NCI-H2227 treated with DMSO at 0.1 percent for 48 hours (cell line): ENCODE results near the gene TYK2.
"Not testable (repeated sequence)": the region's sequence is repeated elsewhere in the genome, so short reads cannot be mapped to it uniquely, and the experiment has no call there.

Experiments used
- DNase-seq: peaks from one replicate; lab custom pipeline; 2025; lab: John Stamatoyannopoulos, UW

The TYK2 gene

DNA sequence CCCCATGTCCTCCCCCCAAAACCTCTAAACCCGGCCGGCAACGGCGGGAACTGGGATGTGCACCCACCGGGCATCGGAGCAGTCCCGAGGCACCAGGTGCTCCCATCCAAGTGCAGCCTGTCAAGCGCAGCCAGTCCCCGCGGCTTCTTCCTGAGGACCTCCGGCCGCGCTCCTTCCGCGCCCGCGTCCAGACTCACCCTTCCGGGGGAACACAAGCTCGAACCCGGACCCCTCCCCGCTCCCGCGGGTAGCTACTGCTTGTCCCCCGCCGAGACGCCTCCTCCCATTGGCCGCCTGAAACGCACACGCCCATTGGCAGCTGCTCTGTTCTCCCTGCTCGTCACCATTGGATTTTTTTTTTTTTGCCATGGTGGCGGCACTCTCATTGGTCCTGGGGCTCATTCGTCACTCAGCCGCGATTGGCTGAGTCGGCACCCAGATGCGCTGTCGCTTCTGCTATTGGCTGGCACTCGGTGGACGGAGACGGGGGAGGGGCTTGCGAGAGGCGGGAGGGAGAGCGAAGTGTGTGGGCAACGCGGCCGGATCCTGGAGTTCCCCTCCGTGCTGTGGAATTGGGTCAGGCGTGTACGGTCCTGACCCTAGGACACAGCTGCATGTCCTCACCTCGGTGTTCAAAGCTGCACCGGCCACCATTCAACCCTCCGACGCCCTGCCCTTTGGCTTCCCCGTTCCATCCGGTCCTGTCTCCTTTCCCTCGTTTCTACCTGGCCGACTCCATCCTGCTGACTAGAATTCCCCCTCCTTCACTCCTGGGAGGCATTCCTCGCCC, at the start of gene TYK2:
Gene TYK2 (minus strand): TSS at position 260 of the 790 bp plus-strand sequence. CDS start 2,166 bp downstream, outside the sequence.
- DNase-seq: peak; percentile 94

GRCh38 chr19:10428996-10429381, 48.6 kb upstream of the TYK2 start:
- no peak for DNase-seq

GRCh38 chr19:10427169-10427568, 46.8 kb upstream of the TYK2 start:
- DNase-seq: no peak

- DNase-seq: peak; percentile 31
Observed at GRCh38 chr19:10424011-10424637, 43.8 kb upstream of the TYK2 start.

DNA sequence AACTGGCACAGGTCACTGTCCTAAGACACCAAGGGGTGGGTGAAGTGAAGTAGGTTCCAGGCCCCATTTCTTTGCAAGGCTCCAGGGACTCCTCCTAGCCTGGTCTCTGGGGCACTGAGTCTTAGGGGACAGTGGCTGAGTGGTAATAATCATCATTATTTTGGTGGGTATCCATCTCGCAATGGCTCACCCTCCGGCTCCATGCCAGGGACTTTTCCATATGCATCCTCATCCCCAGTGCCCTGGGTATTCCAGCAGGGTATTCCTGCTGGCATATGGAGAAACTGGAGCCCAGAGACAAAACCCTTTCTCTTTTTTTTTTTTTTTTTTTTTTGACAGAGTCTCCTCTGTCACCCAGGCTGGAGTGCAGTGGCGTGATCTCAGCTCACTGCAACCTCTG, 42.5 kb upstream of the TYK2 start:
- no peak for DNase-seq

GRCh38 chr19:10422046-10422461, 41.7 kb upstream of the TYK2 start:
- DNase-seq: no peak

GRCh38 chr19:10421240-10422045, 41.1 kb upstream of the TYK2 start:
- no peak for DNase-seq

GRCh38 chr19:10420444-10421239, 40.3 kb upstream of the TYK2 start, which contains the start of gene PDE4A:
TSS of gene PDE4A (plus strand) at chr19:10420538. CDS start at chr19:10420765, 227 bp downstream.
- DNase-seq: no peak

- peak; percentile 70 for DNase-seq
Observed at GRCh38 chr19:10419646-10420443, 39.5 kb upstream of the TYK2 start.

GRCh38 chr19:10419200-10419645, 38.9 kb upstream of the TYK2 start:
- DNase-seq: no peak

- no peak for DNase-seq
Observed at GRCh38 chr19:10418485-10419199, 38.3 kb upstream of the TYK2 start.

GRCh38 chr19:10418235-10418484, 37.8 kb upstream of the TYK2 start:
- no peak for DNase-seq

- peak; percentile 13 for DNase-seq
Observed at GRCh38 chr19:10417541-10418234, 37.3 kb upstream of the TYK2 start.

- DNase-seq: peak; percentile 73
Observed at GRCh38 chr19:10416380-10417257, 36.2 kb upstream of the TYK2 start.

DNA sequence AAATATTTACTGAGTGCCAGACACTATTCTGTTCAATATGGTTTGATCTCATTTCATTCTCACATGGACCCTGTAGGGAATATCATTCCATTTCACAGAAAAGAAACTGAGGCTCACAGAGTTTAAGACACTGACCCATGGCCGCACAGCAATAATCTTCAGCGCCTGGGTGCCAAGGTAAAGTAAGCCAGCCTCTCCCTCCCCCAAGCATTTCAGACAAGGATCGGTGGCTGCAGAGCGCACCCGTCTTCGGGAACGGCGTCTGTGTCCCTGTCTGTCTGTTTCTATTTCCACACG, 35.7 kb upstream of the TYK2 start:
- no peak for DNase-seq

- DNase-seq: peak; percentile 30
Observed at GRCh38 chr19:10412257-10412977, 32.0 kb upstream of the TYK2 start.

DNA sequence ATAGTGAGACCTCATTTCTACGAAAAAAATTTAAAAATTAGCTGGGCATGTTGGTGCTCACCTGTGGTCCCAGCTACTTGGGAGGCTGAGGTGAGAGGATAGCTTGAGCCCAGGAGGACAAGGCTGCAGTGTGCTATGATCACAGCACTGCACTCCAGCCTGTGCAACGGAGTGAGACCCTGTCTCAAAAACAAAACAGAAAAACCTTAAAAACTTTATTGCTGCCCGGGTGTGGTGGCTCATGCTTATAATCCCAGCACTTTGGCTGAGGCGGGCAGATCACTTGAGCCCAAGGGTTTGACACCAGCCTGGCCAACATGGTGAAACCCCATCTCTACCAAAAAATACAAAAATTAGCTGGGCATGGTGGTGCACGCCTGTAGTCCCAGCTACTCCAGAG, 30.9 kb upstream of the TYK2 start:
- DNase-seq: not testable (repeated sequence)

DNA sequence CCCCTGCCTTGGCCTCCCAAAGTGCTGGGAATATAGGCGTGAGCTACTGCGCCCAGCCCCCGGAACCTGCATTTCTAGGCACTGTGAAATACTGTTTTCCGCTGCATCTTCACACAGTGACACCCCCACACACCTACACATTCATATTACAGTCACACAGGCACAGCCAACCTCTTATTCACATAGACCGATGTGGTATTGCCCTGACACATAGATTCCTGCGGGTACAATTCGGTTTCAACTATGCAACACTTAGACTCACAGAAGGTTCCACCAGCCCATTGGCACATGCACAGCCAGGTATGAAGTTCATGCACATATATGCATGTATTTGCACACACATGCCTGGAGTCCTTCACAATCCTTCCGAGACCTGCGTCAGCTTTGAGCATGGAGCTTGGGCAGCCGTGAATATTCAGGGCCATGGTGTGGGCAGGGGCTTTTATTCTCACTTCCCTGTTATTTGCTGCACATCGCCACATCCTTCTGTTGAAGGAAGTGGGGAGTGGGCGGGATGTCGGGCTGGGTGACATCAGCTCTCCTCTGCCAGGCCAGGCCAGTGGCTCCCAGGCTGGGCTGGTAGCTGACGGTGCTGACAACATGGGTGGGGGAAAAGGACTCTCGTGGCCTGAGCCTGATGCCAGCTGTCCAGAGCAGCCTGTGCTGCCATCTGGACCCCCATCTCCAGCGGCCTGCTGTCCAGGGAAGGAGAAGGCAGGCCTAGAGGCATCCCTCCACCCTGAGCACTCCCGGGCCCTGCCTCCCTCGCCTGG, 28.3 kb upstream of the TYK2 start:
- DNase-seq: no peak
